GM21717 (cell line): ENCODE results near the gene OGFOD3.
"Not testable (repeated sequence)": the region's sequence is repeated elsewhere in the genome, so short reads cannot be mapped to it uniquely, and the experiment has no call there.

Source experiments
- ATAC-seq: cut with Tn5 transposase; IDR thresholded peaks from one replicate; pipeline ENCODE4 v1.9.1; 2021; ENCODE audit warnings: mild to moderate bottlenecking, moderate library complexity; ENCODE audit not compliant: unreplicated experiment

Gene OGFOD3

GRCh38 chr17:82377294-82377693, 41.1 kb downstream of the OGFOD3 start:
- ATAC-seq = not testable (repeated sequence)

- ATAC-seq = no peak
Measured at GRCh38 chr17:82376042-82376730, 42.2 kb downstream of the OGFOD3 start.

- no peak for ATAC-seq
Measured at GRCh38 chr17:82375359-82376041, 42.9 kb downstream of the OGFOD3 start.

- no peak for ATAC-seq
Measured at GRCh38 chr17:82374626-82375331, 43.6 kb downstream of the OGFOD3 start.

- no peak for ATAC-seq
Measured at GRCh38 chr17:82373731-82374625, 44.4 kb downstream of the OGFOD3 start.

GRCh38 chr17:82373072-82373452, 45.3 kb downstream of the OGFOD3 start:
- ATAC-seq = not testable (repeated sequence)

GRCh38 chr17:82372249-82373071, 45.9 kb downstream of the OGFOD3 start:
- no peak for ATAC-seq

- no peak for ATAC-seq
Measured at GRCh38 chr17:82371333-82372248, 46.8 kb downstream of the OGFOD3 start, which contains the start of gene UTS2R. TSS of gene UTS2R (plus strand) at chr17:82371765. CDS start at chr17:82374325, 2,560 bp downstream.

GRCh38 chr17:82370471-82371332, 47.7 kb downstream of the OGFOD3 start:
- ATAC-seq = no peak

- no peak for ATAC-seq
Measured at GRCh38 chr17:82369211-82369610, 49.2 kb downstream of the OGFOD3 start.

- ATAC-seq = no peak
Measured at GRCh38 chr17:82367724-82368524, 50.5 kb downstream of the OGFOD3 start.

- no peak for ATAC-seq
Measured at GRCh38 chr17:82366749-82367148, 51.6 kb downstream of the OGFOD3 start.

- ATAC-seq = no peak
Measured at GRCh38 chr17:82365606-82366295, 52.6 kb downstream of the OGFOD3 start.

- no peak for ATAC-seq
Measured at GRCh38 chr17:82361885-82362633, 56.3 kb downstream of the OGFOD3 start.

- ATAC-seq = not testable (repeated sequence)
Measured at GRCh38 chr17:82359451-82360074, 58.8 kb downstream of the OGFOD3 start.
